ENCODE data around the gene BEST2.

The BEST2 gene

DNA sequence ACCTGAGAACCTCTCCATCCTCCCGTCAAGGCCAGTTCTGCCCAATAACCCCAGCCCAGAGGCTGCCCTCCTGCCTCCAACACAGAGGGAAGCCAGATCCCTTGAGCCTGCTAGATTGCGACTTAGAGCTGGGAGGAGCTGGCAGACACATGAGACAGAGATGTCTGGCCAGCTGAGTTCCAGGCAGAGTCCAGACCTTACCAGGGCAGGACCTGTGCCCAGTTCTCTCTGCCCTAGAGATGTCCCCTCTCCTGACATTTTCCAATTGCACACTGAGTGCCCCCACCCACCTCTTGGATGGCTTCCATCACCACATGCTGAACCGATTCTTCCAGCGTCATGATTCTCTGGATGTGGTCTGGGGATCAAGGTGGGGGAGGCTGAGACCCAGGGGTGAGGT is 20.7 kb downstream of the BEST2 start:
- H3K4me3 ChIP-seq (ENCODE audit: low read depth, low read length), result no peak overlapping the region
- TF ChIP-seq CTCF (IDR thresholded peaks at IDR 0.05; ENCODE audit: borderline replicate concordance, insufficient read depth, low read depth, low read length), result no peak

DNA sequence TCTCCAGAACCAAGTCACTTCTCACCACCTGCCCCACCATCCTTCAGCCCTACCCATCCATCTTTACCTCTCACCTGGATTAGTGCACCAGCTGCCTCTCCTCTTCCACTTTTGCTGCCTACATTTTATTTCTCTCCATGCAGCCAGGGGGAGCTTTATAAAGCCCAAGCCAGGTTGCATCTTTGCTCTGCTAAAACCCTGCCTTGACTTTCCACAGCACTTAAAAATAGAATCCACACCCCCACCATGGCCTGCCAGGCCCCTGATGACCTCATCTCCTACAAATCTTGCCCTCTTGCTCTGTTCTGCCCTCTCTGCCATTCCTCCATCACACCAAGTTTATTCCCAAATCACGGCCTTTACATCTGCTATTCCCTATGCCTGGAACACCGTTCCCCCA is 22.0 kb downstream of the BEST2 start:
- H3K4me3 ChIP-seq (ENCODE audit: low read depth, low read length), result no peak overlapping the region
- 0 out of 2 replicates have a peak, but pooled peaks have one; percentile 18 for TF ChIP-seq CTCF (IDR thresholded peaks at IDR 0.05; ENCODE audit: borderline replicate concordance, insufficient read depth, low read depth, low read length)

DNA sequence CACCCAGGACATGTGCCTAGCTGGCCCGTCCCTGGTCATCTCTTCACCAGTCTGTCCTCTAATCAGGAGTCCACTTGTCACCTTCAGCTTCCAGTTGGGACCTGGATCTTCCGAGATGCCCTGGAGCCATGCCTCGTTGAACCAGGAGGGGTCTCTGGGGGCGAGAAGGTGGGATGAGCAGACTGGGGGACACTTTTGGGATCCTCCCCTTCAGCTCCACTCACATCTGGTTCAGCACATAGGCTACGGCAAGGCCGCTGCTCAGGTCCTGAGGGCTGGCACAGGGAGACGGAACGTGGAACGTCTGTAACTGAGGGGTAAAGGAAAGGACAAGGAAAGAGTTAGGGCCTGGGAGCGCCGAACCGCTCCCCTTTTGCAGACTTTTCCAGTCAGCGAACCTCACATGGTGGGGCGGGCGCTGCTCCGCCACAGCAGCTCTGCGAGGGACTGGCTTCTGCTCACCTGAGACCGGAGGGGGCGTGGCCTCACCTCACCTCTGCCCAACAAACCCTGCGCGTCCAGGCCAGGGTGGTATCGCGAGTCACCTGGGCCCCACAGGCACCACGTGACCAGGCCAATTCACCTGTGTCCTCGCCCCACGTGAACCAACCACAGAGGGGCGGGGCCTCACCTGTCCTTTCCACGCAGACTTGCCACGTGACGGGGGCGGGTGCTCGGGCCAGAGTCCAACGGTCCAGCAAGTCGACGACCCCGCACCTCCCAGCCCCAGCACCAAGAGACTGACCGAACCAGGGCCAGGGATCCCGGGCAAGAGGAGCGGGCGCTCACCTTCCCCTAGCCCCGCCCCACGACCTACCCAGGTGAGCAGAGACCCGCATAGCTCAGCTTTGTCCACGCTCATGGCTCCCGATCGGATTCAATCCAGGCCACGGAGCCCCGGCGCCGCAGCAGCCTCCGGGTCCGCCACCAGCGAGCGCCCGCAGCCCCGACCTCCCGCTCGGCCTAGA is 23.3 kb downstream of the BEST2 start, which contains the start of gene HOOK2:
Gene HOOK2 (minus strand): TSS at position 965 of the 968 bp plus-strand sequence. CDS start 103 bp downstream, at position 862.
- peak within 1 kb of the TSS; percentile 74 for H3K4me3 ChIP-seq (ENCODE audit: low read depth, low read length)
- no peak for TF ChIP-seq CTCF (IDR thresholded peaks at IDR 0.05; ENCODE audit: borderline replicate concordance, insufficient read depth, low read depth, low read length)

DNA sequence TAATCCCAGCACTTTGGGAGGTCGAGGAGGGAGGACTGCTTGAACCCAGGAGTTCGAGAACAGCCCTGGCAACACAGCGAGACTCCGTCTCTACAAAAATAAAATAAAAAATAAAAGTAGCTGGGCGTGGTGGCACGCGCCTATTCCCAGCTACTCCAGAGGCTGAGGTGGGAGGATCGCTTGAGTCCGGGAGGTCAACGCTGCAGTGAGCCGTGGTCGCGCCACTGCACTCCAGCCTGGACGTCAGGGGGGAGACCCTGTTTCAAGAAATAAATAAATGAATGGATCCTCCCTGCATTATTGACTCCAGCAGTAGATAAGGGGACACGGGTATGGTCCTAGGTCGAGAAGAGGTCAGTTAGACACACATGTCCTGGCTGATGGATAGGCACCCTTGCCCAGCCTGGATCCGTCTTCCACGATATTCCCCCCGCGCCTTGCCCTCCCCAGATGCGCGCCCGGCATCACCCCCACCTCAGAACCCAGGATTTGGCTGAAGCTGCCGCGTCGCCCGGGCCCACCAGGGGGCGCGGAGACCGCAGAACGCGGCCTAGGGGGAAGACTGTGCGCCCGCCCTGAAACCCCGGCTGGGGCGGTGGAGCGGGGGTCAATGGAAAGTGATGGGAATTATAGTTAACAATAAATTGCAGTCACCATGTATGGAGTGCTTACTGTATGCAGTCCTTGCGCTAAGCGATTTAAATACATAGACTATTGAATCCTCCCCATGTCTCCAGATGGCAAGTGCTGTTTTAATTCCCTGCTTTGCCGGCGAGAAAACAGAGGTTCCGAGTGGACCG is 25.8 kb downstream of the BEST2 start:
- H3K4me3 ChIP-seq (ENCODE audit: low read depth, low read length), result peak overlapping the region; percentile 51
- TF ChIP-seq CTCF (IDR thresholded peaks at IDR 0.05; ENCODE audit: borderline replicate concordance, insufficient read depth, low read depth, low read length), result peak; percentile 95

GRCh38 chr19:12778017-12778904 is 26.7 kb downstream of the BEST2 start:
- H3K4me3 ChIP-seq (ENCODE audit: low read depth, low read length), result peak overlapping the region; percentile 51
- TF ChIP-seq CTCF (IDR thresholded peaks at IDR 0.05; ENCODE audit: borderline replicate concordance, insufficient read depth, low read depth, low read length), result no peak

- TF ChIP-seq CTCF (IDR thresholded peaks at IDR 0.05; ENCODE audit: borderline replicate concordance, insufficient read depth, low read depth, low read length), result no peak
Measured at GRCh38 chr19:12778905-12779161, 27.2 kb downstream of the BEST2 start.

More at GRCh38 chr19:12778905-12779161, 27.2 kb downstream of the BEST2 start:
- peak overlapping the region; percentile 51 for H3K4me3 ChIP-seq (ENCODE audit: low read depth, low read length)

Measured in GM12875 (cell line).